Mesenchymal stem cell (in vitro differentiated cells and primary cell): ENCODE measurements around the gene SOX30.

Experiments used
- DNase-seq: peaks from one replicate; pipeline ENCODE4 v3.0.0-alpha.2; 2013
- H2AFZ ChIP-seq: one replicate; pipeline ENCODE4 v1.6.1; 2013; ENCODE audit warnings: low read depth, mild to moderate bottlenecking, control low read depth, inconsistent platforms, low read length, moderate library complexity
- H2AK5ac ChIP-seq: 2 replicates; pipeline ENCODE4 v1.6.1; 2013; ENCODE audit warnings: low read length, moderate library complexity, mild to moderate bottlenecking, inconsistent platforms; ENCODE audit not compliant: severe bottlenecking
- H2BK120ac ChIP-seq: one replicate; pipeline ENCODE4 v1.6.1; 2013; ENCODE audit warnings: low read depth, mild to moderate bottlenecking, inconsistent platforms, low read length, moderate library complexity
- H2BK12ac ChIP-seq, 2 experiments: one replicate each; pipeline ENCODE4 v1.6.1; 2013; ENCODE audit warnings: inconsistent platforms in 2 of 2, low read length in 2 of 2, mild to moderate bottlenecking in 2 of 2, moderate library complexity in 2 of 2, control low read depth in 1 of 2
- H2BK15ac ChIP-seq: one replicate; pipeline ENCODE4 v1.6.1; 2013; ENCODE audit warnings: mild to moderate bottlenecking, low read depth, inconsistent platforms; ENCODE audit not compliant: poor library complexity, severe bottlenecking
- H2BK5ac ChIP-seq: 2 replicates; pipeline ENCODE4 v1.6.1; 2013; ENCODE audit warnings: low read depth, mild to moderate bottlenecking, low read length, control low read depth, inconsistent platforms; ENCODE audit not compliant: poor library complexity, severe bottlenecking
- H3K14ac ChIP-seq, 2 experiments: one replicate each; pipeline ENCODE4 v1.6.1; 2013; ENCODE audit warnings: inconsistent platforms in 2 of 2, low read length in 2 of 2, control low read depth in 1 of 2, mild to moderate bottlenecking in 1 of 2, moderate library complexity in 1 of 2
- H3K18ac ChIP-seq, 2 experiments: one replicate each; pipeline ENCODE4 v1.6.1; 2013; ENCODE audit warnings: inconsistent platforms in 2 of 2, low read length in 2 of 2, control low read depth in 1 of 2, low read depth in 1 of 2, mild to moderate bottlenecking in 1 of 2
- H3K23ac ChIP-seq, 2 experiments: one replicate each; pipeline ENCODE4 v1.6.1; 2013; ENCODE audit warnings: inconsistent platforms in 2 of 2, low read length in 2 of 2, mild to moderate bottlenecking in 2 of 2, moderate library complexity in 2 of 2, control low read depth in 1 of 2
- H3K27ac ChIP-seq: 2 replicates; pipeline ENCODE4 v1.5.1; 2013; ENCODE audit warnings: mild to moderate bottlenecking, moderate library complexity, low read length, control low read depth, inconsistent platforms; ENCODE audit not compliant: poor library complexity, severe bottlenecking
- H3K27me3 ChIP-seq, 2 experiments: 2 replicates each; pipeline versions ENCODE4 v1.6.1 to v1.7.0; 2013; ENCODE audit warnings: low read length in 2 of 2, mild to moderate bottlenecking in 2 of 2, moderate library complexity in 2 of 2, control low read depth in 1 of 2, inconsistent platforms in 1 of 2; ENCODE audit not compliant: control insufficient read depth in 1 of 2, insufficient read depth in 1 of 2
- H3K36me3 ChIP-seq, 2 experiments: 2 replicates each; pipeline versions ENCODE4 v1.6.1 to v1.7.0; 2013; ENCODE audit warnings: low read length in 2 of 2, control low read depth in 1 of 2, inconsistent platforms in 1 of 2, low read depth in 1 of 2, mild to moderate bottlenecking in 1 of 2; ENCODE audit not compliant: insufficient read depth in 2 of 2, control insufficient read depth in 1 of 2
- H3K4ac ChIP-seq, 2 experiments: one replicate each; pipeline ENCODE4 v1.6.1; 2013; ENCODE audit warnings: inconsistent platforms in 2 of 2, low read length in 2 of 2, mild to moderate bottlenecking in 2 of 2, moderate library complexity in 2 of 2, control low read depth in 1 of 2, low read depth in 1 of 2
- H3K4me1 ChIP-seq: 2 replicates; pipeline ENCODE4 v1.6.1; 2013; ENCODE audit warnings: low read depth, low read length, control low read depth; ENCODE audit not compliant: control insufficient read depth, insufficient read depth
- H3K4me2 ChIP-seq: 2 replicates; pipeline ENCODE4 v1.6.1; 2013; ENCODE audit warnings: low read length, mild to moderate bottlenecking, inconsistent platforms; ENCODE audit not compliant: poor library complexity, severe bottlenecking
- H3K4me3 ChIP-seq, 2 experiments: 2 replicates each; pipeline versions ENCODE4 v1.5.1 to v1.7.0; 2013; ENCODE audit warnings: low read length in 2 of 2, mild to moderate bottlenecking in 2 of 2, control low read depth in 1 of 2, low read depth in 1 of 2; ENCODE audit not compliant: insufficient read depth in 1 of 2
- H3K79me1 ChIP-seq: replicated peaks from 2 replicates; pipeline ENCODE4 v1.6.1; 2013; ENCODE audit warnings: mild to moderate bottlenecking, control low read depth, low read length, inconsistent platforms; ENCODE audit not compliant: poor library complexity, severe bottlenecking
- H3K9ac ChIP-seq: 2 replicates; pipeline ENCODE4 v1.7.0; 2013; ENCODE audit warnings: mild to moderate bottlenecking, low read length, moderate library complexity
- H3K9me3 ChIP-seq: 2 replicates; pipeline ENCODE4 v1.7.0; 2013; ENCODE audit warnings: mild to moderate bottlenecking, low read length; ENCODE audit not compliant: control insufficient read depth
- H4K8ac ChIP-seq: one replicate; pipeline ENCODE4 v1.6.1; 2013; ENCODE audit warnings: inconsistent platforms, mild to moderate bottlenecking, low read length, moderate library complexity
- H4K91ac ChIP-seq: one replicate; pipeline ENCODE4 v1.6.1; 2013; ENCODE audit warnings: mild to moderate bottlenecking, low read length, inconsistent platforms
- WGBS: methylation state at CpG from one replicate; pipeline ENCODE4 v1.1.7; 2013; ENCODE audit warnings: mixed read lengths; 5-methylcytosine and 5-hydroxymethylcytosine counted together

SOX30 gene

DNA sequence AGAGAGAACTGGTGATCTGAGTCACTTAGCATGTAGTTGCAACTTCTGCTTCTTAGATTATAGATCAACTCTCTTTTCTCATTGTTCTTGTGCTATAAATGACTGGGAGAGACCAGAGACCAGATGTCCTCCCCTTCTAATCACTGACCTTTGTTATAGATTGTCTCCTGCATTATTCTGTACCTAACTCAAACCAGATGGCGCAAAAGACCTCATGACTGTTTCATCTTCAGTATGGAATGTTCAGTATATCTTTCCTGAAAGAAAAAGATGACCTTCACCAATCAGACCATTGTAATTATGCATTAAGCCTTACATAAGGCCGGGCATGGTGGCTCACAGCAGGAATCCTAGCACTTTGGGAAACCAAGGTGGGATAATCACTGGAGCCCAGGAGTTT is 46.2 kb downstream of the SOX30 start:
- Histone ChIP-seq H2BK12ac (no peak overlapping the region), H3K4me2 (no peak overlapping the region), H2BK15ac (no peak overlapping the region), H4K8ac (no peak overlapping the region), H3K36me3 (no peaks in the 10 kb centered on the region), H3K9me3 (no peaks in the 10 kb centered on the region), H3K27ac (no peak overlapping the region), H3K4ac (no peak overlapping the region), H3K9ac (no peak overlapping the region), H2AK5ac (peak overlapping the region; percentile 47), H2AFZ (no peak overlapping the region), H3K4me3 (no peak overlapping the region), H3K18ac (no peak overlapping the region), H3K79me1 (no peaks in the 10 kb centered on the region), H2BK120ac (no peak overlapping the region), H2BK5ac (no peak overlapping the region), H3K23ac (no peak overlapping the region), H3K14ac (no peak overlapping the region), H3K4me1 (peaks cover 13% of the 10 kb centered on the region), H4K91ac (no peak overlapping the region), H3K27me3 (no peaks in the 10 kb centered on the region)
- WGBS = 94% methylated on average over 2 of the region's 2 CpGs
- no peak for DNase-seq

DNA sequence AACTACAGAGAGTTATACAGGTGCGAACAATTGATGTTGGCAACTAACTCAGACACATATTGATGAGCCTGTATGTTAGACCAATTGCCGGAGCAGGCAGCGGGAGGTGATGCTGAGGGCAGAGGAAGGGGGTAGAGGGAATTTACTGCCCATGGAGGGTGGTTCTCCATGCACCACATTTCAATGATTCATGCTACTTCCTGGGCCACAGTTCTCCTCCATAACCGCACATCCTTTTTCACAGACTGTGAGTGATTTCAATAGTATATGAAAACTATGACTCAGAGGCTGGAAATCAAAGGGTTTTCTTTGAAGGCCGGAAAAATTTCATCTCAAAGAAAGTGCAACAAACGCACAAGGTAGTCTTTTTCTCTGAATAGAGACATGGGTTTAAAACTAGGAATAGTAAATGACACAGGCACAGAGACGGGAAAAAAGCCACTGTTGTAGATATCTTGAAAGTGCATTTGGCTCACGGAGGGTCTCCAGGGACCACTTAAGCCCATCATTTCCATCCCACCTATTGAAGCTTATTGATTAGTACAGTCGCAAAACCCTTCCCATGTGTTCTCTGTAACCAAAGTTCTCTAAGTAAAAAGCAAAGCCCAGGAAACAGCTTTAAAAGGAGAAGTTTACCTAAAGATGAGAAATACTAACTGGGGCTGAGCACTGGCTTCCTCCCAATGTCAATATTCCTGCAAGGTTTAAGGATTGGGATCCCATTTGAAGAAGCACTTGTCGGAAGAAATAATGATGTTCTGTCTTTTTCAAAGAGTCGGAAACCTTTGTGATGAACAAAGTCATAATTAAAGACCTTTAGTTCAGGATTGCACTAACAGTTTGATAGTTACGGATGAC is 48.7 kb downstream of the SOX30 start:
- H2AK5ac ChIP-seq = peak overlapping the region; percentile 75
- H3K18ac ChIP-seq = no peak overlapping the region
- peak overlapping the region; percentile 97 for H3K27ac ChIP-seq
- H3K4me3 ChIP-seq = no peak overlapping the region
- H3K9me3 ChIP-seq = no peaks in the 10 kb centered on the region
- H2BK120ac ChIP-seq = no peak overlapping the region
- WGBS = 75% methylated on average over 8 of the region's 12 CpGs
- no peaks in the 10 kb centered on the region for H3K27me3 ChIP-seq
- no peak overlapping the region for H2BK5ac ChIP-seq
- no peak overlapping the region for H3K4ac ChIP-seq
- peak overlapping the region; percentile 21 for H3K4me2 ChIP-seq
- no peaks in the 10 kb centered on the region for H3K79me1 ChIP-seq
- no peak overlapping the region for H3K14ac ChIP-seq
- H2BK15ac ChIP-seq = no peak overlapping the region
- no peak overlapping the region for H4K8ac ChIP-seq
- no peak overlapping the region for H3K23ac ChIP-seq
- H4K91ac ChIP-seq = no peak overlapping the region
- no peak overlapping the region for H2BK12ac ChIP-seq
- peak; percentile 63 for DNase-seq
- no peak overlapping the region for H3K9ac ChIP-seq
- H2AFZ ChIP-seq = no peak overlapping the region
- H3K4me1 ChIP-seq = peaks cover 13% of the 10 kb centered on the region
- H3K36me3 ChIP-seq = no peaks in the 10 kb centered on the region

DNA sequence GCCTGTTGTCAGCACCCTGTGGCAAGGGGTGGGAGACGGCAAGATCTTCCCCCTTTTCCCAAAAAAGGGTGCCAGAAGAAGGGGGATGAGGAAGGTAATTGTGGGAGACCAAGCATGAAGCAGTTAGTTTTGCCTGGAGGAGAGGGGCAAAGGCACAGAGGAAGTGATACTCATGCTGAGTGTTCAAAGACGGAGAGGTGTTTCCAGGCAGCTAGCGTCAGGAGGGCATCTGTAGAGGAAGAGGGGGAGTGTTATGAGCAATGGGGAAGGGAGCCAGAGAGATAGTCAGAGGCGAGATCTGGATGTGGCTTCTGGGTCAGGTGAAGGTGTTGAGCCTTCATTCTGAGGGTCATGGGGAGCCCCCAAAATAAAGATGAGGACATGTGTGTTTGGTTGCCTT is 49.7 kb downstream of the SOX30 start:
- H2AK5ac ChIP-seq = peak overlapping the region; percentile 57
- H3K4ac ChIP-seq = no peak overlapping the region
- H2BK15ac ChIP-seq = no peak overlapping the region
- no peak overlapping the region for H2BK12ac ChIP-seq
- peak overlapping the region in 1 of 2 experiments; percentile 8 for H3K18ac ChIP-seq
- no peaks in the 10 kb centered on the region for H3K36me3 ChIP-seq
- H3K4me2 ChIP-seq = no peak overlapping the region
- 88% methylated on average over 4 of the region's 4 CpGs for WGBS
- no peak overlapping the region for H4K8ac ChIP-seq
- H4K91ac ChIP-seq = no peak overlapping the region
- H3K79me1 ChIP-seq = no peaks in the 10 kb centered on the region
- no peak for DNase-seq
- H3K27me3 ChIP-seq = no peaks in the 10 kb centered on the region
- H2BK5ac ChIP-seq = no peak overlapping the region
- peak overlapping the region; percentile 39 for H2AFZ ChIP-seq
- H3K4me3 ChIP-seq = no peak overlapping the region
- no peak overlapping the region for H3K14ac ChIP-seq
- no peak overlapping the region for H3K23ac ChIP-seq
- H3K4me1 ChIP-seq = peaks cover 12% of the 10 kb centered on the region
- H3K9ac ChIP-seq = no peak overlapping the region
- no peak overlapping the region for H2BK120ac ChIP-seq
- peak overlapping the region; percentile 49 for H3K27ac ChIP-seq
- no peaks in the 10 kb centered on the region for H3K9me3 ChIP-seq

DNA sequence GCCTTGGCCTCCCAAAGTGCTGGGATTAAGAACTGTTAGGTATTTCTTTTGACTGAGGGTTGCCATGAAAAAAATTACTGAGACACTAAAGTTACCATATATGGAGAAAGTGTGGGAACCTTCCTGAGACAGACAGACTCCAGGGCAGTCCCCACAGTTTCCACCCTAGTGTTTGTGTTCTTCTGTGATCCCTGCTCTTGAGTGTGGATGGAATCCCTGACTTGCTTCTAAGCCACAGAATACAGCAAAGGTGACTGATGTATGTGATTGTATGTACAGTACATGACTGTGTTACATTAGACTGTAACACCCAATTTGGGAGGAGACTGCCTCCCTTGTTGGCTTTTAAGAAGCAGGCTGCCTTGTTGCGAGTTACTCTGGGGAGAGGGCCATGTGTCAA is 52.0 kb downstream of the SOX30 start:
- Histone ChIP-seq H3K27ac (no peak overlapping the region), H2BK12ac (no peak overlapping the region), H4K91ac (no peak overlapping the region), H3K4me3 (no peak overlapping the region), H2BK120ac (no peak overlapping the region), H3K18ac (no peak overlapping the region), H3K14ac (no peak overlapping the region), H3K4me2 (no peak overlapping the region), H3K9me3 (no peaks in the 10 kb centered on the region), H2BK15ac (no peak overlapping the region), H2BK5ac (no peak overlapping the region), H3K4ac (no peak overlapping the region), H3K36me3 (no peaks in the 10 kb centered on the region), H2AFZ (no peak overlapping the region), H3K79me1 (no peaks in the 10 kb centered on the region), H3K9ac (no peak overlapping the region), H3K23ac (no peak overlapping the region), H3K4me1 (peaks cover 7% of the 10 kb centered on the region), H2AK5ac (peak overlapping the region; percentile 49), H3K27me3 (no peaks in the 10 kb centered on the region), H4K8ac (no peak overlapping the region)
- 90% methylated on average over 1 of the region's 1 CpG for WGBS
- no peak for DNase-seq
